ENCODE data around the gene SMURF1.

SMURF1 gene

DNA sequence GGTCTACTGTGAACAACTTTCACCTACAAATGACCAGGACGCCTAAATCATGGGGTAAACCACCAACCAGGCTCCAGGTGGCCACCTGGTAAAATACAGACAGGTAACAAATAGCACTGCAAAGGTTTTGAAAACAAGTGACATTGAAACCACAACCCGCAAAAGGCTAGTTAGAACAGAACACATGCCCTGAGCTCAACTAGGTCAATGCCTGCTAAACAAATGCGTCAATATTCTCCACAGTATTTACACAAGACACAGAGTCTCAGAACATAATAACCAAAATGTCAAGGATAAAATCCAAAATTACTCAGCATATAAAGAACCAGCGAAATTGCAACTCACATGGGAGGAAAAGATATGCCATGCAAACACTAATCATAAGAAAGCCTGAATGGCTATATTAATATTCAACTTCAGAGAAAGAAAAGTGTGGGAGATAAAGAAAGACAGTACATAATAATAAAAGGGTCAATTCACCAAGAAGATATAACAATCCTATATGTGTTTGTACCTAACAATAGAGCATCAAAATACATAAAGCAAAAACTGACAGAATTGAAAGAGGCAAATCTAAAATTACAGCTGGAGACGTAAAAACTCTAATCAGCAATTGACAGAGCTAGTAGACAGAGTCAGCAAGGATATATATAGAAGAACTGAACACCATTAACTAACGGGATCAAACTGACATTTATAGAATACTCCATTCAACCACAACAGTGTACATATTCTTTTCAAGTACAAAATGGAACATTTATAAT, 47.6 kb downstream of the SMURF1 start:
- DNase-seq: no peak

DNA sequence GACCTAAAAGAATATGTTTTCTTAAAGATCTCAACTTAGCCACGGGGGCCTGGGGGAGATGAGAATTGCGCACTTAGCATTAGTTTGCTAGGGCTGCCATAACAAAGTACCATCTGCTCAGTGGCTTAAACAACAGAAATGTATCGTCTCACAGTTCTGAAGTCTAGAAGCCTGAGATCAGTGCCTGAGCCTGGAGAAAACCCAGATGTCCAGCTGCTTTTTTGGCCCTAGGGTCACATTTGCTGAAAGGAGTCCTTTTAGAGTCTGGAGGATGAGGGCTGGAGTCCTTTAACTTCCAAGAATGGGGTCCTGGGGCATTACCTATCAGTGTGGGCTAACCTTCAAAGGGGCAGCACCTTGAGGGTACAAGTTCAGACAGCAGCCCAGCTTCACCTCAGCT, 48.2 kb downstream of the SMURF1 start:
- no peak for DNase-seq

DNA sequence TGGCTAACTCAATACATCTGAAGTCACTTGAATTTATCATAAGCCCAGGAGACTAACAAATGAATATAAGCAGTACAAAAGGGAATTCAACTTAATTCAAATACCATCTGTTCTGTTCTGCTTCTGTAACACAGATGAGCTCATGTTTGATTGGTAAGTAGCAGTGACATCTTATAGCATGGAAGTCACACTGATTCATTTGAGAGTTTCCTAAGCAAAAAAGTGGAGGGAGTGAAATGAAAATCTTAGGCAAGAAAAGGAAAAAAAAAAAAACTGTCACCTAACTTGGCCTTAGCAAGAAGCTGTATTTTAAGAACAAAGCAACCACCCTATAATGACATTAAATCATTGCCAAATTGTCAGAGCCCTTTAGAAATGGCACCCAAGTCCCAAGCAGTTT, 49.5 kb downstream of the SMURF1 start:
- DNase-seq: no peak

DNA sequence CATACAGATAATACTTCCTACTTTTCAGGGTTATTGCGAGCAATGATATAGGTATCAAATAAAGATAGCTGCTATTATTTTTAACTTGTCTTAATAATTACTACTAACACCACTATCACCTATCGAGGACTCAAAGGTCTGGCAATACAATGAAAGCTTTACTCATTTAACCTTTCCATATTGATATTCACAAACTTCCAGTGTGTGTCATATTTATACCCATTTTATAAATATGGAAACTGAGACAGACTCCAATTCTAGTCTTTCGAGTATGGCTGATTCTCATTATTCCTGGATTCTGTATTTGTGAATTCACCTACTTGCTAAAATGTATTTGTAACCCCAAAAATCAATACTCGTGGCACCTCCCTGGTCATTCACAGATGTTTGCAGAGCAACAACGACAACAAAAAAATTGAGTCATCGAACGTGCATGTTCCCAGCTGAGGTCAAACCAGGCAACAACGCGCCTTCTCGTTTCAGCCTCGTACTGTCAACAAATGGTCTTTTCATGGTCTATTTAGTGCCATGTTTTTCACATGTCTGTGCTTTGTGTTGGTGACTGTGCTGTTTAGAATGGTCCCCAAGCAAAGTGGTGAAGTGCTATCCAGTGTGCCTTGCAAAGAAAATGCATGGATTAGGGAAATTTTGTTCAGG, 51.7 kb downstream of the SMURF1 start:
- no peak for DNase-seq

DNA sequence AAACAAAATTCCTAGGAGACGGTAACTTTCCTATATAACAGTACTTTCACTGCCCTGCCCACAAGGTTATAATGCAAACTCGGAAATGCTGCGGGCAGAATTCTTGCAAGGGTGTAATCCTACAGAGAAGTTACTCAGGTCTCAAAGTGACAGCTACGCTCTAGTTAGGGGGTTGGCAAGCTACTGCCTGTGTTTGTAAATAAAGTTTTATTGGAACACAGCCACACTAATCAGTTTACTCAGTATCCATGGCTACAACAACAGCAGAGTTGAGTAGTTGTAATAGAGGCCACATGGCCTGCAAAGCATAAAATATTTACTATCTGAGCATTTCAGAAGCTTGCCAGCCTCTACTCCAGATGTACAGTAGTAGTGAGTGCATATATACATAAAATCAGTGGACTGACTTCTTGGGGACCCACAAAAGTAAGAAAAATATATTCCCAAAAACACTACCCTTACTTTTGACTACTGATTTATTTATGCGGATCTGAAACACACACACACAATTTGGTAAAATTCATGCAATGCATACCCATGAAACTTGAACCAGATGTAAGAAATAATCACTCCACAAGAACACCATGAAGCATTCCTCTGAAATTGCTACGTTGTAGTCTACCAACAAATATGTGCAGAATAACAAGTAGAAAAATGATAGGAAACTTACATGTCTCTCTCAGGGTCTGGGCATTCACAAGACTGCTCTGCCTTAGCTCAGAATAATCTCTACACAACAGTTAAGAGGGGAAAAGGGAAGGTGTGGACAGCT, 53.0 kb downstream of the SMURF1 start:
- DNase-seq: no peak

DNA sequence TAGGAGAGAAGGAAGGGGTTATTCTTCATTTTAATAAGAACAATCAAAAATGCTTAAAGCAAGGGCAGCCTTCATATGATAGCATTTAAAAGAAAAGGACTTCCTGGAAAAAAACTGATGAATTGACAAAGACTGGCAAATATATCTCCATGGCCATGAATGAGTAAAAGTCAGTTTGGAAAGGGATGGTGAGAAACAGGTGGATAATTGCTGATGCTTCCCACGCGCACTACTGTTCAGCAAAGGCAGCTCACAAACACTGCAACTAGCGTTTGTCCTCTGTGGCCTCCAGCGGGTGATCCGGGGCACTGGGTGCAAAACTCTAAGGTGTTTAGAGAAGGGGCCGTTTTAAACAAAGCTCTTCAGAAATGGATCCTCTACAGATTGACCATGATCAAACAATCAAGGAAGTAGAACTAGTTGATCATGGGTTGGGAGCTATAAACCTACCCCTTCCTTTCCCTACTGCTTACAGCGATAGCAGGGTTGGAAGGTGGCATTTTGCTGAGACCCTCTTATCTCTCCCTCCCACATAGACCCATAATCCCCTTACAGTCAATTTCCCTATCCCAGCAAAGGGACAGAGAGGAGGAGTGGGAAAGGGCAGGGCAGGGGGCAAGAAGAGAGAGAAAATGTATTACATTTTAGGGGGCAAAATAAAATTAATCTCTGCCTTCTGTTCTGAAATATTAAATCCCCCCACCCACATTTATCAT, 53.8 kb downstream of the SMURF1 start:
- no peak for DNase-seq

DNA sequence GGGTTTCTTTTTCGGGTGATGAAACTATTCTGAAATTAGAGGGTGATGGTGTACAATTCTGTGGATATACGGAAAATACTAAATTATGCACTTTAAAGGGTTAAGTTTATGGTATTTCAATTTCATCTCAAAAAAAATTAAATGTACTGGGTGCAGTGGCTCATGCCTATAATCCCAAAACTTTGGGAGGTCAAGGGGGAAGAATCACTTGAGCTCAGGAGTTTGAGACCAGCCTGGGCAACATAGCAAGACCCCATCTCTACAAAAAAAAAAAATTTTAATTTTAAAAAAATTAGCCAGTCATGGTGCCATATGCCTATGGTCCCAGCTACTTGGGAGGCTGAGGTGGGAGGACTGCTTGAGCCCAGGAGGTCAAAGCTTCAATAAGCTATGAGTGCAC, 57.0 kb downstream of the SMURF1 start:
- no peak for DNase-seq

DNA sequence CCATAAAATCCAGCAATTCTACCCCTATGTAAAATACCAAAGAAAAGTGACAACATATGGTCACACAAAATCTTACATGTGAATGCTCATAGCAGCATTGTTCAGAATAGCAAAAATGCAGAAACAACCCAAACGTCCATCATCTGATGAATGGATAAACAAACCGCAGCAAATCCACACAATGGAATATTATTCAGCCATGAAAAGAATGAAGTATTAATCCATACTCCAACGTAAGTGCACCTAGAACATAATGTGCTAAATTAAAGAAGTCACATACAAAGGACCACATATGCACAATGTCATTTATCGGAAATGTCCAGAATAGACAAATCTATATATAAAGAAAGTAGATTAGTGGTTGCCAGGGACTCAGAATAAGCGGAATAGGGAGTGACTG, 57.4 kb downstream of the SMURF1 start:
- no peak for DNase-seq

DNA sequence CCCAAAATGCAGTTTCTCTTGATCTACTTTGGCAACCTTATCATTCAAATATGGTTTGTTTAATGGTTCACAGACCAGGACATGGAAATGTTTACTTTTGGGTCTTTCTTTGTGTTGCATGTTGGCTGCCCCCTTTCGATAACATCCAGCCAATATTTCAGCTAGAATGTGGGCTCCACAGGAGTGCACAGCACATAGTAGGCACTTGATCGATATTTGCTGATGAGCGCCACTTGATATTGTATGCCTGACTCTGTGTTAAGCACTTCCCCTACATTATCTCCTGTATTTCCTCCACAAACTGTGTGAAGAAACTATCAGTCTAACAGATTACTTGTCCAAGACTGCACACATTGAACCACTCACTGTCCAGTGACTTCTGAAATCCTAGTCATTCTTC, 60.2 kb downstream of the SMURF1 start:
- DNase-seq: no peak

DNA sequence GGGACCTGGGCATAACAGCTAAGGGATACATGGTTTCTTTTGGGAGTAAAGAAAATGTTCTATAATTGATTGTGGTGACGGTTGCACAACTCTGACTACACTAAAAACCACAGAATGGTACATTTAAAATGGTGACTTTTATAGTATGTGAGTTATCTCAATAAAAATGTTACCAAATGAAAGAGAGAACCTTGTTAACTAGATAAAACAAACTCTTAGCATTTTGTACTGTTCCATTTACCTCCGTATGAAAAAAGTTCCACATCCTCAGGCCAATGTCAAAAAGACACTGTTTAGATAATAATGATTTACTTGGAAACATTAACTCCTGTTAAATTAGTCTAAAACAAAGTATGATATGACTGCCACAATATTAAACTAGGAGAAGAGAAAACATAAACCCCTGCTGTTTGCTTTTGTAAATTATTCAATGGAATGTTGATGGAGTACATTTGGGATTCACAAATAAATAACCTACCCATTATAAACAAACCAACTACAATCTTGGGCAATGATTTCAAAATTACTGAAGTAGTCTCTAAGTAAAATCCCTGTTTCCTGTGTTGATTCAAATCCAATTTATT, 60.7 kb downstream of the SMURF1 start:
- DNase-seq: no peak

DNA sequence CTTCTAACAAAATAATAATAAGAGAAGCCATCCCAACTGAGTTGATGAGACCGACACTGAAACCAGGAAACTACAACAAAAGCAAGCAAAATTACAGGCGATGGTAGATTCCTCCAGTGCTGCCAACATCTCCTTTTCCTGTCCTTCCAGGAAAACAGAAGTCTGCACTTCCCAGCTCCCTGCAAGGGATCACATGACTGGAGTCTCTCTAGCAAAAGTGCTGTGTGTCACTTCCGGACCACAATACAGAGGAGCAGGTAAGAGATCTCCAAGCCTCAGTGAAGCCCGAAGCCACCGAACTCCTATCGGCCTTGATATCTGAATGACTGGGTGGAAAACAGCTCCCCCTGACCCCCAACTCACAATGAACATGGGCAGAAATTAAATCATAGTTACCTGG, 63.2 kb downstream of the SMURF1 start:
- DNase-seq: no peak

DNA sequence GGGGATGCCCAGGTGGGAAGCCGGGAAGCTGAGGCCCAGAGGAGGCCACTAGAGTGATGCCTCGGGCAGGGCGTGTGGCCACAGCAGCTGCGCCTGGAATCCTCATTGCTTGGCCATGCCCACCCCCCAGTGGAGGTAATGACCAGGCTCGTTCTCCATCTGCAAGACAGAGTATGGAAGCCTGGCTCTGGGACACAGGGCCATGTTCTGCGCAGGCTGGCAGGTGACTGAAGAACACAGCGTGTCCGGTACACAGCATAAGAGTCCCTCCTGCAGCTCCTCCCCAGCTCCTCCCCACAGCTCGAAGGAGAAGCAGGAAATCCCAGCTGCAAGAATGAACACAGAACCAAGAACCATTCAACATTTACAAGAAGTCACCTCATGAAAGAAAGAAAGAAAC, 64.8 kb downstream of the SMURF1 start:
- no peak for DNase-seq

DNA sequence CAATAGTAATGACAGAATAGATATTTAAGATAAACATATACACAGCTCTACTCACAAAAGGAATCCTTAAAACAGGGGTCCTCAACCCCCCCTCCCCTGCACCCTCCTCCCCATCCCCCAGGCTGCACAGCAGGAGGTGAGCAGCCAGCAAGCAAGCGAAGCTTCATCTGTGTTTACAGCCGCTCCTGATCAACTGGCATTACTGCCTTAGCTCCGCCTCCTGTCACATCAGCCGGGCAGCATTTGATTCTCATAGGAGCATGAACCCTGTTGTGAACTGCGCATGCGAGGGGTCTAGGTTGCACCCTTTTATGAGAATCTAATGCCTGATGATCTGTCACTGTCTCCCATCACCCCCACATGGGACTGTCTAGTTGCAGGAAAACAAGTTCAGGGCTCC, 65.5 kb downstream of the SMURF1 start:
- DNase-seq: no peak

DNA sequence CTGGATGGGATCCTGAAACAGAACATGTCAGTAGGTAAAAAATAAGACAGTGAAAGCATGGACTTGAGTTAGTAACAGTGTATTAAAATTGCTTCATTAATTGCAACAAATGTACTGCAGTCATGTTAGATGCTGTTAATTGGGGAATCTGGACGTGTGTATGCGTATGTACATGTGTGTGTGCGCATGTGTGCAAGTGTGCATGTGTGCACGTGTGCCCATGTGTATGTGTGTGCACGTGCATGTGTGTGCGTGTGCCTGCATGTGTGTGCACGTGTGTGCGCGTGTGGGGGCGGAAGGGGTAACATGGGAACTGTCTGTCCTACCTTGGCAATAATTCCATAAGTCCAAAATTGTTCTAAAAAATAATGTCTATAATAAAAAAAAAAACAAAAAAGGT, 67.3 kb downstream of the SMURF1 start:
- DNase-seq: no peak

DNA sequence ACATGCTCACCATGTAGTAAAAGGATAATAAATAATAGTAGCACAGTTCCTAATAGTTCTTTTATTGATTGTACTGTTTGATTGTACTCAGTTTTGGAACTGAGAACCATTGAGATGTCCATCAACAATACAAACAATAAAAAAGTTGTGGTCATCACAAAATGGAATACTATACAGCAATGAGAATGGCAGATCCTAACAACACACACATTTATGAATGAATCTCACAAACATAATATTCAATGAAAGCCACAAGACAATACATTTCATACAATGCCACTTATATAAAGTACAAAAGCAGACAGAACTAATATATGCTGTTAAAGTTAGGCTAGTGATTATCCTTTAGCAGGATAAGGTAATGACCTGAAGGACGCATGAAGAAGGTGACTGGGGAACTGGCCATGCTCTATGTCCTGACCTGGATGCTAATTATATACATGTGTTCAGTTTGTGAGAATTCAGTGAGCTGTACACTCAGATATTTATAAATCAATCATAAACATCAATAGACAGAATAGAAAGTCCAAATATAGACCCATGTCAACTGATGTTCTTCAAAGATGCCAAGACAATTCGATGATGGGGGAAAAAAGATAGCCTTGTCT, 70.0 kb downstream of the SMURF1 start:
- no peak for DNase-seq

DNA sequence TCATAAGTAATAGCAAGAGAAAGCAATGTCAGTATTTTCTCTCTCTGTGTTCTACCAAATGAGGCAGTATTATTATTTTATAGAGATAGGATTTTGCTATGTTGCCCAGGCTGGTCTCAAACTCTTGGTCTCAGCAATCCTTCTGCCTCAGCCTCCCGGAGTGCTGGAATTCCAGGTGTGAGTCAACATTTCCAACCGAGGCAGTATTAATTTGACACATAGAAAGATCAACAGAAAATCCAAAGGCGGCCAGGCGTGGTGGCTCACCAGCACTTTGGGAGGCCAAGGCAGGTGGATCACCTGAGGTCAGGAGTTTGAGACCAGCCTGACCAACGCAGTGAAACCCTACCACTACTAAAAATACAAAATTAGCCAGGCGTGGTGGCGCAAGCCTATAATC, 71.8 kb downstream of the SMURF1 start:
- DNase-seq: no peak

DNA sequence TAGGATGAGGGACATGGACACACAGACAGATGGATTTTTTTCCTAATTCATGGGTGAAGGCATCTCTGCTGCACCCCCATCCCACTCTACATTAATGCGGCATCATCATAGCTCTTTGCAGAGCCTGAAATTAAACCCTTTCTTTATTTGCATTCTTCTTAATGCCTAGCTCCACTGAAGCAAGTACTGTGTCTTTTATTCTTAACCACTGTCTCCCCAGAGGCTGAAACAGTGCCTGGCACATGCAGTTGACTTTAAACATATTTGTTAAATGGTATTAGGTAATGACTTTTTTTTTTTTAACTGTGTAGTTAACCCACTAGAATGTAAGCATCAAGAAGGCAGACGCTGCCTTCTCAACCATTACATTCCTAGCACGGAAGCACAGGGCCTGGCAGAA, 73.5 kb downstream of the SMURF1 start:
- DNase-seq: no peak

DNA sequence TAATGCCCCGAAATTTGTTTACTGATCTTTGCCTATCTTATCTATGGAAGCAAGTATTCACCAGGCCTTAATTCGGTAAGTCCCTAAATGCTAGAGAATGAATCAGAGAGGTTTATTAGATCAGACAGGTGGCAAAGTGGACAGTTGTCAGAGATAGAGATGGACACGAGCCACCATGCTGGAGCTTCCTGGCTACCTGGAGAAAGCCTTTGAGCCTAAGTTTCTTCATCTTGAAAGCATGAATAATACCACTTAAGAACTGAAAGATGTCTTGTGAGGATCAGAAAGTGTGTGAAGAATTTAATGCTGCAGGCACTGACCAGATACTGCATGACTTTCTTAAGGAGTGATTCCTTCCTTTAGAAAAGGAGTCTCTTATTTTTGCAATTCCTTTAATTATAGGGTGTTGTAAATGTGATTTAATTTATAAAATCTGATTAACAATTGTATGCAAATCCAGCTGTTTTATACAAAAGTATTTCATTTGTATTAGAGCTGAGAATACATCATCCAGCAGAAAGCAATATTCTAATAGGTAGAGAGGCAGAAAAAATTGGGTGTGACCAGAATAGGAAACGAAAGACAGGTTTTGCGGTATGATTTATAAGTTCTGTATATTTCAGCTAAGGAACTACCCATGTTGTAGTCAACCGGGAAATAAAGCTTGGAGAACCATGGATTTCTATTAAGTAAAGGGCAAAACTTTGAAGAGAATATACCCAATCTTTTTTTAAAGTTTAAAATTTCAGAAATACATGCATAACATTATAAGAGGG, 82.7 kb downstream of the SMURF1 start:
- DNase-seq: no peak

DNA sequence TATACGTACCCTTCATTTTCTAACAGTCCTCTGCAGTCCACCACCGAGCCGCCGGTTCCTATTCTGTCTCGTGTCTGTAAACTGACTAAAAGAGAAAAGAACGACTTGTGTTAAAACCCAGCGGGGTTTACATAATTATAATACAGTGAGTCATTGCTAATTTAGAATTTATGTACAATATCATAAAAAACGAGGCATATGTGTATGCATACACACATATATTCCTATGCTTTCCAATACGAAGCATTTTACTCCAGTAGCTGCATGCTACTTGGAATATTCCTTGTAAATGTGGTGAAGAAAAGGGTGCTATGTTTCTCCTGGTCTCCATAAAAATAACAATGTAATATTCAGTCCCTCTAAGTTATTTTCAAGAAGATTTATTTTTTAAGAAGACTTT, 89.1 kb downstream of the SMURF1 start:
- DNase-seq: no peak

DNA sequence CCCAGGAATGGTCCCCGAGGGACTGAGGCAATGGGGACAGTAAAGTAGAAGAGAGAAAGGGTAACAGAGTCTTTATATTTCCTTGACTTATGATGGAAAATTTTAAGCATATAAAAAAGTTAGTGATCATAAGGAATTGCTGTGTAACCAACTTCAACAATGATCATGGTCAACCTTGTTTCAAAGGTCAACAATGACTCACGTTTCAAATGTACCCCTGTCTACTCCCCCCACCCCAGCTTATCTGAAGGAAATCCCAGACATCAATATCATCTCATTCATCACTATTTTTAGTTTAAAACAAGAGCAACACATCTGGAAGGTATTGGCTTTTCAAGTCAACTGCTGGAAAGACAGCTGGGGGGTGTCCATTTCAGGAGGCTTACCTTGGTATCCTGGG, 92.9 kb downstream of the SMURF1 start:
- DNase-seq: no peak

DNA sequence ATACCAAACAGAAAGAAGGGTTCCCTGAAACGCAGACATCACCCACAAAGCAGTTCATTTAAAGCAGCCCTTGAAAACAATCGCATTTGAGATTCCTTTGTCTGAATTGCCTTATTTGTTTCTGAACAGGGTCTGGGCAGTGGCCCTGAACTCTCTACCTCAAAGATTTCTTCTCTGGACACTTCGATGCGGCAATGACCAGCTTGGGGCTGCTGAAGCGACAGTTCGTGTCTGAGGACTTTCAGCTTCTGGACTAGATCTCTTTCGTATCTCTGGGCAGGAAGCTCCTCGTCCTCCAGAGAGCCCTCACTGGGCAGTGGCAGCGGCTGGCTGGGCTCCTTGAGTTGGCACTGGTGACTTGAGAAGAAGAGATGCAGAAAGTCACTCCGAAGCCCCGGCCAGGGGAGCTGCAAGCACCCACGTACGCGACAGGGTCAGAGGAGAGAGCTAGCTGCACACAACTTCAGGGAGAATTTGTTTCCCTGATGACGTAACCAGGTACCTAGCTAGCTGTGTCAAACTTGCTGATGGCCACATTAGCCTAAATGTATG, 96.3 kb downstream of the SMURF1 start:
- DNase-seq: no peak

DNA sequence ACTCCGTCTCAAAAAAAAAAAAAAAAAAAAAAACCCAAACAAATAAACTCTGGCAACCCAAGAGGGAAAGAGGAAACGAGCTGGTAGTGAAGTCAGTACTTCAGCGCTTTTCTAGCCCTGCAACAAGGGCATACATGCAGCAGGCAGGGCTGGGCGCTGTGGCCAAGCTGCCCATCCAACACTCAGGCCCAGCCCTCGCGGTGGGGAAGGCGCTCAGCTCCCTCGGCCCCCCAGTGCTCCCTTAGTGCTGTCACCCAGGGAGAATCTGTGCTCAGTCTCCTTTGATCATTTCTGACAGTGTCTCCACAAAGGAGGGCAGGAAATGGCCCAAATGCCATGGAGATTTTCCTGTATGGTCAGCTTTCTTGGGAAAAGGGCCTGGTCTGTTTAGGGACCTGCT, 97.2 kb downstream of the SMURF1 start:
- no peak for DNase-seq

All from activated T-cell treated with anti-CD3 and anti-CD28 coated beads, Interleukin-2, amount 50 U/mL, for 48 hours (primary cell).